ENCODE data around the gene GMFB. TPM values are rescaled to one million over a fixed set of nuclear protein-coding genes. Genes with fewer than 3 reads are reported as not detected.
A peak's percentile ranks its signal among the peaks of the same experiment; 100 is the strongest.
"Not testable (repeated sequence)": the region's sequence is repeated elsewhere in the genome, so short reads cannot be mapped to it uniquely, and the experiment has no call there.

GMFB gene
- total RNA-seq, 1 donor from 2014 or later, result 24.1 TPM

DNA sequence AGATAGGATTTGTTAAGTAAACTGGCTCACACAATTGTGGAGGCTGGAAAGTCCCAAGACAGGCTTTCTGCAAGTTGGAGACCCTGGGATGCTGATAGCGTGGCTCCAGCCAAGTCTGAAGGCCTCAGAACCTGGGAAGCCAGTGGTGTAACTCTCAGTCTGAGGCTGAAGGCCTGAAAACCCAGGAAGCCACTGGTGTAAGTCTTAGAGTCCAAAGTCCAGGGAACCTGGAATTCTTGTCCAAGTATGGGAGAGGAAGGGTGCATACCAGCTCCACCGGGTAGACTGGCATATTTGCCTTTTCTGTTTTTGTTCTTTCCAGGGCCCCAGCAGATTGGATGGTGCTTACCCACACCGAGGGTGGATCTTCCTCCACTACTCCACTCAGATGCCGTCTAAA, 18.1 kb downstream of the GMFB start:
- Histone ChIP-seq H3K9me3 (no peaks in the 10 kb centered on the region), H3K27ac (no peak overlapping the region), H3K4me1 (no peaks in the 10 kb centered on the region), H3K4me3 (no peak overlapping the region), H3K27me3 (no peaks in the 10 kb centered on the region), H3K36me3 (no peaks in the 10 kb centered on the region)
- TF ChIP-seq POLR2A (IDR thresholded peaks at IDR 0.05), result no peak
- no peak for TF ChIP-seq POLR2AphosphoS5 (IDR thresholded peaks at IDR 0.05; ENCODE audit: insufficient read depth in 1 of 2, low read depth in 1 of 2)
- no peak for TF ChIP-seq CTCF (IDR thresholded peaks at IDR 0.05)
- DNase-seq (ENCODE audit: extremely low spot score in 2 of 2), result no peak
- intact Hi-C loops (cut with DNase I), result no loop called here

GRCh38 chr14:54467280-54467679, 21.5 kb downstream of the GMFB start:
- Histone ChIP-seq H3K27ac (no peak overlapping the region), H3K4me1 (no peaks in the 10 kb centered on the region), H3K27me3 (no peaks in the 10 kb centered on the region), H3K4me3 (no peak overlapping the region), H3K36me3 (no peaks in the 10 kb centered on the region), H3K9me3 (no peaks in the 10 kb centered on the region)
- no peak for TF ChIP-seq POLR2A (IDR thresholded peaks at IDR 0.05)
- no peak for TF ChIP-seq POLR2AphosphoS5 (IDR thresholded peaks at IDR 0.05; ENCODE audit: insufficient read depth in 1 of 2, low read depth in 1 of 2)
- no peak for TF ChIP-seq CTCF (IDR thresholded peaks at IDR 0.05)
- intact Hi-C loops (cut with DNase I), result no loop called here
- DNase-seq (ENCODE audit: extremely low spot score in 2 of 2), result no peak

- Histone ChIP-seq H3K36me3 (no peaks in the 10 kb centered on the region), H3K27me3 (no peaks in the 10 kb centered on the region), H3K4me3 (no peak overlapping the region), H3K4me1 (no peaks in the 10 kb centered on the region), H3K27ac (no peak overlapping the region), H3K9me3 (no peaks in the 10 kb centered on the region)
- intact Hi-C loops (cut with DNase I), result no loop called here
- no peak for TF ChIP-seq POLR2AphosphoS5 (IDR thresholded peaks at IDR 0.05; ENCODE audit: insufficient read depth in 1 of 2, low read depth in 1 of 2)
- no peak for TF ChIP-seq POLR2A (IDR thresholded peaks at IDR 0.05)
- TF ChIP-seq CTCF (IDR thresholded peaks at IDR 0.05), result no peak
- DNase-seq (ENCODE audit: extremely low spot score in 2 of 2), result peak in 1 of 2 donors; percentile 42
These were observed 23.1 kb downstream of the GMFB start for GRCh38 chr14:54465654-54466053.

DNA sequence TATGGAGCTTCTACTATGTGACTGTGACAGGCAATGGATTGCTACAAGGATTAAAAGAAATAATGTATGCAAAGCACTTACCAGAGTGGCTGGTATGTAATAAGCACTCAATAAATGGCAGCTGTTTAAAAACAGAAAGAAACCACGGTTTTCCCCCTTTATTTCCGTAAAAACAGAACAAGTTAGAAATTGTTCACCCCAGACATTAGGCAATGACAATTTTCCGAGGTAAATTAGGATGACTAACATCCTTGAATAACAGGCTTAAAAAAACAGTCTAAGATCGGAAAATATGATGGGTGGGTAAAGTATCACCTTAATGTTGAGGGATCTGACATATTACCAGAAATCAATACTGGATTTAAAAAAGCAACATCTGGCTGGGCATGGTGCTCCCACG, 26.7 kb downstream of the GMFB start:
- DNase-seq (ENCODE audit: extremely low spot score in 2 of 2), result no peak
- H3K4me1 ChIP-seq, result no peaks in the 10 kb centered on the region
- H3K9me3 ChIP-seq, result no peaks in the 10 kb centered on the region
- no peaks in the 10 kb centered on the region for H3K36me3 ChIP-seq
- no peak for TF ChIP-seq POLR2A (IDR thresholded peaks at IDR 0.05)
- TF ChIP-seq CTCF (IDR thresholded peaks at IDR 0.05), result no peak
- no peak for TF ChIP-seq POLR2AphosphoS5 (IDR thresholded peaks at IDR 0.05; ENCODE audit: insufficient read depth in 1 of 2, low read depth in 1 of 2)
- H3K27ac ChIP-seq, result no peak overlapping the region
- intact Hi-C loops (cut with DNase I), result no loop called here
- no peaks in the 10 kb centered on the region for H3K27me3 ChIP-seq
- no peak overlapping the region for H3K4me3 ChIP-seq

GRCh38 chr14:54459106-54459505, 29.7 kb downstream of the GMFB start:
- no peaks in the 10 kb centered on the region for H3K9me3 ChIP-seq
- intact Hi-C loops (cut with DNase I), result no loop called here
- no peaks in the 10 kb centered on the region for H3K27me3 ChIP-seq
- no peak overlapping the region for H3K27ac ChIP-seq
- H3K4me3 ChIP-seq, result no peak overlapping the region
- no peaks in the 10 kb centered on the region for H3K4me1 ChIP-seq
- H3K36me3 ChIP-seq, result no peaks in the 10 kb centered on the region
- TF ChIP-seq POLR2A (IDR thresholded peaks at IDR 0.05) (no peak), POLR2AphosphoS5 (IDR thresholded peaks at IDR 0.05; ENCODE audit: insufficient read depth in 1 of 2, low read depth in 1 of 2) (no peak), CTCF (IDR thresholded peaks at IDR 0.05) (no peak)
- no peak for DNase-seq (ENCODE audit: extremely low spot score in 2 of 2)

GRCh38 chr14:54458536-54458935, 30.2 kb downstream of the GMFB start:
- H3K27me3 ChIP-seq; H3K27ac ChIP-seq; intact Hi-C loops (cut with DNase I); H3K9me3 ChIP-seq; DNase-seq (ENCODE audit: extremely low spot score in 2 of 2); H3K4me3 ChIP-seq; H3K4me1 ChIP-seq; H3K36me3 ChIP-seq: not testable (repeated sequence)

Measured in vagina (tissue), 2 donors.